Activated CD4-positive, alpha-beta T cell treated with anti-CD3 and anti-CD28 coated beads for 4 hours (primary cell): Measurements from ENCODE around the gene TOP3B.

Experiments used
- DNase-seq, 2 donors: peaks; one replicate each; pipeline ENCODE4 v3.0.0-alpha.2; 2020

The TOP3B gene

GRCh38 chr22:21977814-21978213 lies 4.8 kb downstream of the TOP3B start:
- DNase-seq, result no peak

- no peak for DNase-seq
Observed at GRCh38 chr22:21975854-21976345, 6.7 kb downstream of the TOP3B start.

GRCh38 chr22:21975273-21975672 lies 7.3 kb downstream of the TOP3B start:
- DNase-seq, result no peak

GRCh38 chr22:21974058-21974649 lies 8.4 kb downstream of the TOP3B start:
- DNase-seq, result no peak

GRCh38 chr22:21972806-21973205 lies 9.8 kb downstream of the TOP3B start:
- DNase-seq, result no peak

DNA sequence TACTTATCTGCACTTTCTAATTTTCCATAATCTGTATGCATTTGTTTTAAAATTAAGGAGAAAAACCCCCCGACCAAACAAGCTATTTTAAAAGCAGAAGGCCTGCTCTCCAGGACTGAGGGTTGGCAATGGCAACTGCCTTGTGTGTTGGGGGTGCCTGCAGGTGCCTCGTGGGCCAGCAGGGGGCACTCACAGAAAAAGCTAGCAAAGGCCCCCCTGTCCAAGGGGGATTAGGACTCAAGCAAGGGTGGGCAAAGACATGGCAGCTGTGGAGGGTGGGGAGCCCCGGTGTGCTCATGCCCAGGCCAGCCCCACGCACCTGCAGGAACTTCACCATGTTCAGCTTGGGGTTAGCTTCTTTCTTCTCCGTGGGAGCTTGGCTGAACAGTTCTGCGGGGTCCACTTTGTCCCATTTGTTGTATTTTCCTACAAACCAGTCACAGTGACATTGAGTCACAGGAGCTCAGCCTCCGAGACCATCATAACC lies 10.3 kb downstream of the TOP3B start:
- peak; percentile 38 to 53 for DNase-seq

- no peak for DNase-seq
Observed at GRCh38 chr22:21971858-21972275, 10.7 kb downstream of the TOP3B start.

GRCh38 chr22:21970800-21971617 lies 11.6 kb downstream of the TOP3B start:
- DNase-seq, result no peak

DNA sequence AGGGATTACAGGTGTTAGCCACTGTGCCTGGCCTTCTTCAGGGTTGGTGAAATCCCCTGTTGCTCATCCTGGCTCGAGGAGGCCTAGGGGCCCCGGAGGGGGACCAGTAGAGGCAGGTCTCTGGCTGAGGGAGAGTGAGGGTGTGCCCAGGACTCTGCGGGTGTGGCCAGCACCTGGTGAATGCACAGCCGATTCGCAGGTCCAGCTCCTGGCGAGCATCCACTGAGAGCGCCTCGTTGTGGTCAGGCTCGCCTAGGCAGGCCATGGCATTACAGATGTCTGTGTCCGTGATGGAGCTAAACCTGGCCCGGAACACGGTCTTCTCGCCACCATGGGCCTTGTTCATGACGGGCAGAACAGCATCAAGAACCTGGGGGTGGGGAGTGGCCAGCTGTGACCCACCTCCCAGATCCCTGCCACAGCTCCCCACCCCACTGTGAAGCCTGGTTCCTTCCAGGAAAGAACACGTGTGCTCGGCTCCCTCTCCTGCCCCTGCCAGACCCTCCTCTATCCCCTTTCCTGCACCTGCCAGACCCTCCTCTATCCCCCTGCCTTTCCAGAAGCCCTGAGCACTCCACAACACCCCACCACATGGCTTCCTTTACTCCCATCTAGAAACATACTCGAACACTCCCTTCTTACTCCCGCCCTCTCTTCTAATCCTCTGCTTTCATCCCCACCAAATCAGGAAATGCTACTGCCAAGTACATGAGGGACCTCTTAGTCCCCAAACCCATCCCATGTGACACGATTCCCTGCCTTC lies 12.4 kb downstream of the TOP3B start:
- DNase-seq, result no peak

DNA sequence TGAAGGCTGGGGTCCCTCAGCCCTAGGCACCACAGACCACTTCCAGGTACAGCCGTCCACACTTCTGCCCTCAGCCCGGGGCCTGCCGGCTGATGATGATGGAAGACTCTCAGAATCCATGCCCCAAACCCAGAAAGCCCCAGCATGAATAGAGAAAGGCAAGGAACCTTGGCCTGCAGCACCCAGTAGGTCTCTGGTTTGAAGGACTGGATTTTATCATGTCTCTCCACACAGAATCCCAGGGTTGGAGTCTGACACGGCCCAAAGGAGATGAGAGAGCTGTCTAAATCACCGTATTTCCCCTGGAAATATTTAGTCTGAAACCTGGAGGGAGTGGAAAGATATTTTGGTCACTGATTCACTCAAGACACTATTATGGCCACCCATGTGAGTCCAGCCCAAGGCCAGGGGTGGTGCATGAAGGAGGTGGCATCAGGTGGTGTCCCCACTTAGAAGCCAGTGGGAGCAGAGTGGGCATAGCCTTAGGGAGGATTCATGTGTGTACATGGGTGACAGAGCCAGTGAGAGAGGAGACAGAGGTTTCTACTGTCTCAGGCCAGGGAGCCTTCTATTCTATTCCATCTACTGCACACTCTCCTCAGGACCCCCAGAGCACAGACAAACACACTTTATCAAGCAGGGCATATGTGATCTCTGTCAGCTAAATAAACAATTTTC lies 14.0 kb downstream of the TOP3B start:
- DNase-seq, result no peak

- DNase-seq, result no peak
Observed at GRCh38 chr22:21967693-21968271, 14.8 kb downstream of the TOP3B start.

DNA sequence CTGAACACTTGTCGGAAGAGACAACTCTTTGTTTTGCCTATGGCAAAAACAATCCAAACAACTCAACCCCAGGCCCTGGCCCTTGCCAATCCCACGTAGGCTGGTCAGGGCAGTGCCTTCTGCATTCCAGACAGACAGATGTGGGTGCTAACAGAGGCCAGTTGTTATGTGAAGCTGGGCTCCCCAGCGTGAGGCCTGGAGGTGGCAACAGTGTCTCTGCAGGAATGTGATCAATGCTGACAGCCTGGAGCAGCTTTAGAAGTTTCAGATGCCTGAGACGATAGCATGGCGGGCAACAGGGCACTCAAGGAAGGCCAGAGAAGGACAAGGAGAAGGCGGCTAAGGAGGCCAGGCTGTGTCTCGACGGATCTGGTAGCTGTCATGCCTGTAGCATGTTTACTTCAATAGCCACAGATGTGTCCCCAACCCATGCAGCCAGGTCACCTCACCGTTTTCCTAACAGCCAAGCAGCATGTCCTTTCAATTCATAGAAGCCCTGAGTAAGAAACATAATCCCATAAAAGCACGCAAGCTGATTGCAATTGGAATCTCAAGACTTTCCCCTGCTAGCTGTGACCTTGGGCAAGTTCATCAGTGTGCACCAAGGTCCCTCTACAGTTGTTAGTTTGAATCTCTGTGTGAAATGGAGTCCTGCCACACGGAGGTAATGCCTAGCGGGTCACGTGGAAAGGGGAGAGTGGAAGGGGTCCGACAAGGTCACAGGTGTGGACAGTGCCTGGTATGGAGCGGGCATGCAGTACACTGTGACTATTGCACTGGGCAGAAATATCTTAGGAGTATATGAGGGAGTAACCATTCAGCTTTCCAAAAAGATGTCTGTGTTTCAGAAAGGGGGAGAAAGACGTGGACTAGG lies 15.7 kb downstream of the TOP3B start:
- DNase-seq, result no peak

- DNase-seq, result no peak
Observed at GRCh38 chr22:21965762-21966288, 16.8 kb downstream of the TOP3B start.

GRCh38 chr22:21964918-21965484 lies 17.6 kb downstream of the TOP3B start:
- no peak for DNase-seq

- DNase-seq, result no peak
Observed at GRCh38 chr22:21964234-21964633, 18.4 kb downstream of the TOP3B start.

DNA sequence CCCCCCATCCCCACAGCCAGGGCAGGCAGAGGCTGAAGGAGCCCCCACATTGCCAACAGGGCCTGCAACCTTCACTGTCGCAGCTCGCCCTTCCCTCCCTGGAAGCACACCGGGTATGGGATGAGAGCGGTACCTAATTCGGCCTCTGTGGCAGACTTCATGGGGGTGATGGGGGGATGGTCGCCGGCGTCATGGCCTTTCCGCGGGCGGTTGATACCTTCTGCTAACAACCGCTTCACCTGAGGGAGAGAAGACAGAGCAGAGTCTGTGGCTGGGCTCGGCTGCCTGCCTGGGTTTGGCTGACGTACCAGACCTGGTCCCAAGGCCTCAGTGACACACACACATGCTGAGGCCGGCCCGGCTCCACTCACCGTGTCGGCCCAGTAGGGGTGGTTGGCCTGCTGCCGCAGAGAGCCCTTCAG lies 18.8 kb downstream of the TOP3B start:
- DNase-seq, result no peak

DNA sequence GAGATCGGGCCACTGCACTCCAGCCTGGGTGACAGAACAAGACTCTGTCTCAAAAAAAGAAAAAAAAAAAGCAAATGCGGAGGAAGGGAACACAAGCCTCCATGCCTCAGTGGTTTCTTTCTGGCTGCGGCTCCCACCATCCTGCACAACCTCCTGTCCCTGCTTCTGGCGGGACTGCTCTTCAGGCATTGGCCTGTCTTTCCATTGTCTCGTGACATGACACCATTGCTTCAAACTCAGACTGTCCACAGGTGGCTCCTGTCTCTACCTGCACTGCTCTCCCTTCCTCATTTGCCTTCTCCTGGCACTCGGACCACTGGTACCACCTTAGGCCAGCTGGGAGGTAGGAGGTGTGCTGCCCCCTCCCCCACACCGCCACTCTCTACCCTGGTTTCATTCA lies 19.3 kb downstream of the TOP3B start:
- no peak for DNase-seq

GRCh38 chr22:21962655-21962949 lies 20.0 kb downstream of the TOP3B start:
- no peak for DNase-seq

DNA sequence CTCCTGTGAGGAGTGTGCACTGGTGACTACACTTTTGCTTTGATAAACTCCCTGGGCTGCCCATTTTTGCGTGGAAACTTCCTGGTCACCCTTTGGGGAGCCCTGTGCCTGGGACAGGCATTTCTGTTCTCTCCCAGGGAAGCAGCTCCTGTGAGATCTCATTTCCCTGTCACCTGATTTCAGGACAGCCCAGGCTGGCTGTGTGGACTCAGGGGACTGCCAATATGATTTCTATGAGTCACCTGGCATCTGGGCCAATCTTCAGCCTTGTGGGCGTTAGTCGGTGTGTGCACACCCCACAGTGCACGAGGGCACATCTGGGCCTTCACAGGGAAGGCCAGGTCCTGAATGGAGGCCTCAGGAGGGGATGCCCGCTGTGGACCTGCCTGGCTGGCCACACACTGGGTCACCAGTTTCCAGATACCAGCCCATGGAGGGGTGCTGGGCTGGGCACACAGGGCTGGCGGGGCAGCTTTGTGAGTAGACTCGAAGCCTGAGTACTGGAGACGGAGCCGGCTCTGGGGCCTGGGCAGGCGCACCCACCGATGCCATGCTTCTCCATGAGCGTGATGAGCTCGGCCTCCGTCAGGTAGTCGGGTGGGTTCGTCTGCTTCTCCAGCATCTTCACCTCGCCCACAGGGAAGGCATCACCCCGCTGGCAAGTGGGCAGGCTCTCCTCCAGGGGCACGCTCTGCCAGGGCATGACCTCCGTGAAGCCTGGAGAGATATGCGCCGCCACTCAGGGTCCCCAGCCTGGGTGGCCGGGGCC lies 20.5 kb downstream of the TOP3B start:
- DNase-seq, result no peak
